ENCODE results near the gene AKAP8L. TPM values are rescaled to one million over a fixed set of nuclear protein-coding genes. Genes with fewer than 3 reads are reported as not detected.

The AKAP8L gene
- total and polyA plus RNA-seq, 2 donors from 2014 or later: 44.3 to 122 TPM

GRCh38 chr19:15439078-15439799, 20.5 kb upstream of the AKAP8L start:
- no peaks in the 10 kb centered on the region for H3K27me3 ChIP-seq (ENCODE audit: control insufficient read depth, insufficient read depth, low read length)
- H3K9me3 ChIP-seq (ENCODE audit: control insufficient read depth in 2 of 3, insufficient read depth in 1 of 3, low read length in 3 of 3): no peaks in the 10 kb centered on the region
- DNase-seq (peak in 1 of 5 donors; percentile 45), FAIRE-seq (no peak)
- no peak for TF ChIP-seq CTCF (IDR thresholded peaks at IDR 0.05; ENCODE audit: borderline replicate concordance, extremely low read depth, insufficient read depth)
- H3K27ac ChIP-seq (ENCODE audit: low read depth in 2 of 2, low read length in 2 of 2): no peak overlapping the region
- intact Hi-C loops (cut with DNase I): no loop called here
- H3K9ac ChIP-seq (ENCODE audit: low read length in 3 of 3): no peak overlapping the region
- peaks cover 0 to 2% (median 0%) of the 10 kb centered on the region in 3 donors for H3K36me3 ChIP-seq (ENCODE audit: control insufficient read depth in 2 of 3, insufficient read depth in 3 of 3, low read length in 3 of 3)
- H3K4me3 ChIP-seq (ENCODE audit: low read length in 3 of 3): no peak overlapping the region
- no peaks in the 10 kb centered on the region for H3K4me1 ChIP-seq (ENCODE audit: control insufficient read depth in 2 of 3, insufficient read depth in 2 of 3, low read depth in 1 of 3, low read length in 3 of 3)

DNA sequence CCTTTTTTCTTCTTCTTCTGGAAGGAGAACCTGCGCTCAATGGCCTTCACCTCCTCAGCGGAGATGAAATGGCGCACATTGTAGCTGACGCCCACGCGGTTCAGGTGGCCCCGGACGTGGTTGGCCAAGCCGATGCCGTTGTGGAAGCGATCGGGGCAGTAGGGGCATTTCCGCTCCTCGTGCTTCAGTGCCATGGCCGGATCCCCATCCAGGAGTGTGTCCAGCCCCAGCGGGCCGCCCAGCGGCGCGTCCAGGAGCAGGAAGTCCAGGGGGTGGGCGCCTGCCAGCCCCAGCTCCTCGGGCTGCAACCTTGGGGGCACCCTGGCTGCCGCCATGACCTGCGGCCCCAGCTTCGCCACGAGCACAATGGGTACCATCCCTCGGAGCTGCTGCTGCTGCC, 19.8 kb upstream of the AKAP8L start:
- Histone ChIP-seq H3K27me3 (ENCODE audit: control insufficient read depth, insufficient read depth, low read length) (no peaks in the 10 kb centered on the region), H3K27ac (ENCODE audit: low read depth in 2 of 2, low read length in 2 of 2) (no peak overlapping the region), H3K4me3 (ENCODE audit: low read length in 3 of 3) (no peak overlapping the region), H3K4me1 (ENCODE audit: control insufficient read depth in 2 of 3, insufficient read depth in 2 of 3, low read depth in 1 of 3, low read length in 3 of 3) (peaks cover 0 to under 1% (median 0%) of the 10 kb centered on the region in 3 donors), H3K36me3 (ENCODE audit: control insufficient read depth in 2 of 3, insufficient read depth in 3 of 3, low read length in 3 of 3) (peaks cover 0 to 2% (median 0%) of the 10 kb centered on the region in 3 donors), H3K9me3 (ENCODE audit: control insufficient read depth in 2 of 3, insufficient read depth in 1 of 3, low read length in 3 of 3) (no peaks in the 10 kb centered on the region), H3K9ac (ENCODE audit: low read length in 3 of 3) (no peak overlapping the region)
- intact Hi-C loops (cut with DNase I): no loop called here
- no peak for DNase-seq
- TF ChIP-seq CTCF (IDR thresholded peaks at IDR 0.05; ENCODE audit: borderline replicate concordance, extremely low read depth, insufficient read depth): no peak
- FAIRE-seq: no peak

GRCh38 chr19:15438124-15438496, 19.3 kb upstream of the AKAP8L start:
- H3K27me3 ChIP-seq (ENCODE audit: control insufficient read depth, insufficient read depth, low read length): no peaks in the 10 kb centered on the region
- no peaks in the 10 kb centered on the region for H3K9me3 ChIP-seq (ENCODE audit: control insufficient read depth in 2 of 3, insufficient read depth in 1 of 3, low read length in 3 of 3)
- FAIRE-seq (no peak), DNase-seq (no peak)
- peaks cover 0 to 4% (median 0%) of the 10 kb centered on the region in 3 donors for H3K4me1 ChIP-seq (ENCODE audit: control insufficient read depth in 2 of 3, insufficient read depth in 2 of 3, low read depth in 1 of 3, low read length in 3 of 3)
- no peak overlapping the region for H3K9ac ChIP-seq (ENCODE audit: low read length in 3 of 3)
- no peak overlapping the region for H3K4me3 ChIP-seq (ENCODE audit: low read length in 3 of 3)
- H3K27ac ChIP-seq (ENCODE audit: low read depth in 2 of 2, low read length in 2 of 2): no peak overlapping the region
- H3K36me3 ChIP-seq (ENCODE audit: control insufficient read depth in 2 of 3, insufficient read depth in 3 of 3, low read length in 3 of 3): peaks cover 0 to 2% (median 0%) of the 10 kb centered on the region in 3 donors
- no peak for TF ChIP-seq CTCF (IDR thresholded peaks at IDR 0.05; ENCODE audit: borderline replicate concordance, extremely low read depth, insufficient read depth)
- intact Hi-C loops (cut with DNase I): no loop called here
